ENCODE results near the gene KMT2C. TPM values are rescaled to one million over a fixed set of nuclear protein-coding genes. Genes with fewer than 3 reads are reported as not detected.
"Not testable (repeated sequence)": the region's sequence is repeated elsewhere in the genome, so short reads cannot be mapped to it uniquely, and the experiment has no call there.

Gene KMT2C
- total RNA-seq, 1 donor: 36.2 TPM

DNA sequence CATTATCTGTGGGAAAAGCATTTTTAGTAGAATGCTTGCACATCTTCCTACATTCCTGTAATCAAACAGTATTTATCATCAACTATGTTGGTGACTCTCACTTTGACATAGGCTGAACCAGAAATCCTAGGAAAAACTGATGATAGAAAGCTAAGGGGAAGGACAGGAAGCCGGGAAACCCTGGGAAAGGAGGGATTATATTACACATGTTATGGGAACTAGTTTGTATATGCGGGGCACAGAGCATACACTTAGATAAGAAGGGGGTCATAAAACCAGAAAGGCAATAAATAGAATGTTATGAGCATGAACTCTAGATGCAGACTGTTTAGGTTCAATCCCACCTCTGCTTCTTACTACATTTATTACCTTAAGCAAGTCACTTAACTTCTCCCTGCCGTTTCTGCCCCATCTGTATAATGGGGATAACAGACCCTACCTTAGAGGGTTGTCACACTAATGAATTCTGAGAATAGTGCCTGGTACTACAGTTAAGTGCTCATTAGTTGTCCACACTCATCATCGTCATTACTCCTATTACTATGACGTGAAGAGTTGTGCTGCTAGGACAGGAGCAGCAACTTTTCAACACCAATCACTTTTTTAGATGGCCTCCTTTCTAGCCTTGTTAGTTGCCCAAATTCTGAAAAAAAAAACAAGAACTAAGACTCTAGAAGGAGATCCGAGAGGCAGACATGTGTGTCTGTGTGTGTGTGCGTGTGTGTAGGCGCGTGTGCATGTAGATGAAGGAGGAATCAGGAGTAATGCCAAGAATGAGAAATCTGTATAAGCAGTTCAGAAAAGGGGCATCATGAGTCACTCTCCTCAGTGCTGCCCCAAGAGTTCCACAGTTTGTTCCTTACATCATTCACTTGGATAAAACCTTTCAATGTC lies 52.2 kb downstream of the KMT2C start:
- Histone ChIP-seq H3K27me3 (ENCODE audit: insufficient read depth, low read length) (no peaks in the 10 kb centered on the region), H3K36me3 (ENCODE audit: insufficient read depth, low read length) (no peaks in the 10 kb centered on the region), H3K4me2 (ENCODE audit: insufficient read depth, low read length) (peak overlapping the region; percentile 6), H4K20me1 (ENCODE audit: insufficient read depth, low read length) (peaks cover 19% of the 10 kb centered on the region), H3K27ac (ENCODE audit: low read depth, low read length) (no peak overlapping the region), H3K79me2 (ENCODE audit: insufficient read depth, low read length) (peaks cover 68% of the 10 kb centered on the region), H3K4me1 (ENCODE audit: insufficient read depth, low read length) (peaks cover 12% of the 10 kb centered on the region), H3K4me3 (ENCODE audit: insufficient read depth, low read length) (no peak overlapping the region), H3K9me3 (ENCODE audit: low read depth, low read length) (peaks cover 2% of the 10 kb centered on the region), H2AFZ (ENCODE audit: low read length) (no peak overlapping the region)
- TF ChIP-seq, protein P1, sequence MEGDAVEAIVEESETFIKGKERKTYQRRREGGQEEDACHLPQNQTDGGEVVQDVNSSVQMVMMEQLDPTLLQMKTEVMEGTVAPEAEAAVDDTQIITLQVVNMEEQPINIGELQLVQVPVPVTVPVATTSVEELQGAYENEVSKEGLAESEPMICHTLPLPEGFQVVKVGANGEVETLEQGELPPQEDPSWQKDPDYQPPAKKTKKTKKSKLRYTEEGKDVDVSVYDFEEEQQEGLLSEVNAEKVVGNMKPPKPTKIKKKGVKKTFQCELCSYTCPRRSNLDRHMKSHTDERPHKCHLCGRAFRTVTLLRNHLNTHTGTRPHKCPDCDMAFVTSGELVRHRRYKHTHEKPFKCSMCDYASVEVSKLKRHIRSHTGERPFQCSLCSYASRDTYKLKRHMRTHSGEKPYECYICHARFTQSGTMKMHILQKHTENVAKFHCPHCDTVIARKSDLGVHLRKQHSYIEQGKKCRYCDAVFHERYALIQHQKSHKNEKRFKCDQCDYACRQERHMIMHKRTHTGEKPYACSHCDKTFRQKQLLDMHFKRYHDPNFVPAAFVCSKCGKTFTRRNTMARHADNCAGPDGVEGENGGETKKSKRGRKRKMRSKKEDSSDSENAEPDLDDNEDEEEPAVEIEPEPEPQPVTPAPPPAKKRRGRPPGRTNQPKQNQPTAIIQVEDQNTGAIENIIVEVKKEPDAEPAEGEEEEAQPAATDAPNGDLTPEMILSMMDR (IDR thresholded peaks at IDR 0.05; ENCODE audit: extremely low read depth, low read depth, low read length): no peak
- DNase-seq (ENCODE audit: insufficient read length, low spot score, missing footprints): no peak

GRCh38 chr7:152382244-152382643 lies 53.6 kb downstream of the KMT2C start:
- DNase-seq (ENCODE audit: insufficient read length, low spot score, missing footprints): no peak
- no peaks in the 10 kb centered on the region for H3K36me3 ChIP-seq (ENCODE audit: insufficient read depth, low read length)
- no peaks in the 10 kb centered on the region for H3K27me3 ChIP-seq (ENCODE audit: insufficient read depth, low read length)
- no peak overlapping the region for H2AFZ ChIP-seq (ENCODE audit: low read length)
- H4K20me1 ChIP-seq (ENCODE audit: insufficient read depth, low read length): peaks cover 23% of the 10 kb centered on the region
- H3K9me3 ChIP-seq (ENCODE audit: low read depth, low read length): peaks cover 2% of the 10 kb centered on the region
- no peak overlapping the region for H3K4me3 ChIP-seq (ENCODE audit: insufficient read depth, low read length)
- H3K4me2 ChIP-seq (ENCODE audit: insufficient read depth, low read length): no peak overlapping the region
- peaks cover 71% of the 10 kb centered on the region for H3K79me2 ChIP-seq (ENCODE audit: insufficient read depth, low read length)
- H3K4me1 ChIP-seq (ENCODE audit: insufficient read depth, low read length): peaks cover 12% of the 10 kb centered on the region
- TF ChIP-seq, protein P1 (IDR thresholded peaks at IDR 0.05; ENCODE audit: extremely low read depth, low read depth, low read length): no peak
- H3K27ac ChIP-seq (ENCODE audit: low read depth, low read length): no peak overlapping the region

DNA sequence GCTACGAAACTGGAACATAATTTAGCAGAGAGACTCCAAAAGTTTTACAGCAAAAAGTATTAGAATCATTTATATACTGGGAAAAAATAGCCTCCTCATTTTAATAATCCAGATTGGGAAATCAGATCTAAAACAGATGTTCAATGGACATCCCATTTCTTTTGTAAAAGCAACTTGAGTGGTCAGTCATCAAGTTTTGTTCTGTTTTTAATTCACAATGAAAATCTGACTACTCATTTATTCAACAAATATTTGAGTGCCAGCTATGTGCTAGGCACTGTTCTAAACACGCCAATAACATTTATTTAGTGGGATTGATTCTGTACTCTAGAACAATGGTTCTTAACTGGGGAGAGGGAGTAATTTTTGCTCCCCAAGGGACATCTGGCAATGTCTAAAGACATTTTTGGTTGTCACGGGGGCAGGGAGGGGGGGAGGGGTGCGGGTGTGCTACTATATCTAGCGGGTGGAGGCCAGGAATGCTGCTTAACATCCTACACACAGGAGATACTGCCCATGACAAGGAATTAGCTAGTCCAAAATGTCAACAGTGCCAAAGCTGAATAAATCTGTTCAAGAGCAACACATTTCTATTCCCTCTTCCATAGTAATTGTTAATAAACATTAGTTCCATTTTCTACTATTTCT lies 54.7 kb downstream of the KMT2C start:
- not testable (repeated sequence) for H2AFZ ChIP-seq (ENCODE audit: low read length); DNase-seq (ENCODE audit: insufficient read length, low spot score, missing footprints); H3K27me3 ChIP-seq (ENCODE audit: insufficient read depth, low read length); H3K27ac ChIP-seq (ENCODE audit: low read depth, low read length); H3K36me3 ChIP-seq (ENCODE audit: insufficient read depth, low read length); H3K4me2 ChIP-seq (ENCODE audit: insufficient read depth, low read length); H3K4me3 ChIP-seq (ENCODE audit: insufficient read depth, low read length); H3K9me3 ChIP-seq (ENCODE audit: low read depth, low read length)
- Histone ChIP-seq H4K20me1 (ENCODE audit: insufficient read depth, low read length) (peaks cover 26% of the 10 kb centered on the region), H3K79me2 (ENCODE audit: insufficient read depth, low read length) (peaks cover 80% of the 10 kb centered on the region), H3K4me1 (ENCODE audit: insufficient read depth, low read length) (peaks cover 12% of the 10 kb centered on the region)

- not testable (repeated sequence) for H3K9me3 ChIP-seq (ENCODE audit: low read depth, low read length); H2AFZ ChIP-seq (ENCODE audit: low read length); H3K27me3 ChIP-seq (ENCODE audit: insufficient read depth, low read length); H3K36me3 ChIP-seq (ENCODE audit: insufficient read depth, low read length); H3K4me2 ChIP-seq (ENCODE audit: insufficient read depth, low read length); DNase-seq (ENCODE audit: insufficient read length, low spot score, missing footprints); H3K27ac ChIP-seq (ENCODE audit: low read depth, low read length); H3K4me3 ChIP-seq (ENCODE audit: insufficient read depth, low read length); H3K4me1 ChIP-seq (ENCODE audit: insufficient read depth, low read length)
- Histone ChIP-seq H4K20me1 (ENCODE audit: insufficient read depth, low read length) (peaks cover 32% of the 10 kb centered on the region), H3K79me2 (ENCODE audit: insufficient read depth, low read length) (peaks cover 89% of the 10 kb centered on the region)
Observed at GRCh38 chr7:152378497-152378896, 57.3 kb downstream of the KMT2C start.

DNA sequence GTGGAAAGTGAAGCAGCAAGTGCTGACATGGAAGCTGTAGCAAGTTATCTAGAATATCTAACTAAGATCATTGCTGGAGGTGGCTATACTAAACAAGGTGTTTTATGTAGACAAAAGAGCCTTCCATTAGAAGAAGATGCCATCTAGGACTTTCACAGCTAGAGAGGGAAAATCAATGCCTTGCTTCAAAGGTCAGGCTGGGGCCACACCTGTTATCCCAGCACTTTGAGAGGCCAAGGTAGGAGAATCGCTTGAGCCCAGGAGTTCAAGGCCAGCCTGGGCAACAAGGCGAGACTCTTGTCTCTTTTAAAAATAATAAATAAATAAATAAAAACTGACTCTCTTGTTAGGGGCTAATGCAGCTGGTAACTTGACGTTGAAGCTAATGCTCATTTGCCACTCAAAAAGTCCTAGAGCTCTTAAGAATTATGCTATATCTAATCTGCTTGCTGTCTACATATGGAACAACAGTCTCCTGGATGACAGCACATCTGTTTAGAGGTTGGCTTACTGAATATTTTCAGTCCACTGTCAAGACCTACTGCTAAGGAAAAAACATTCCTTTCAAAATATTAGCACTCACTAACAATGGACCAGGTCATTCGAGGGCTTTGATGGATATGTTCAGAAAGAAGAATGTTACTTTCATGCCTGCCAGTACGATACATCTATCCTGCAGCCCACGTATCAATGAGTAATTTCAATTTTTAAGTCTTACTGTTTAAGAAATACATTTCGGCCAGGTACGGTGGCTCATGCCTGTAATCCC lies 58.9 kb downstream of the KMT2C start:
- H3K27me3 ChIP-seq (ENCODE audit: insufficient read depth, low read length); H2AFZ ChIP-seq (ENCODE audit: low read length); H3K9me3 ChIP-seq (ENCODE audit: low read depth, low read length); H3K27ac ChIP-seq (ENCODE audit: low read depth, low read length); H3K4me3 ChIP-seq (ENCODE audit: insufficient read depth, low read length); DNase-seq (ENCODE audit: insufficient read length, low spot score, missing footprints); H3K4me1 ChIP-seq (ENCODE audit: insufficient read depth, low read length); H3K4me2 ChIP-seq (ENCODE audit: insufficient read depth, low read length); H3K36me3 ChIP-seq (ENCODE audit: insufficient read depth, low read length): not testable (repeated sequence)
- peaks cover 90% of the 10 kb centered on the region for H3K79me2 ChIP-seq (ENCODE audit: insufficient read depth, low read length)
- H4K20me1 ChIP-seq (ENCODE audit: insufficient read depth, low read length): peaks cover 40% of the 10 kb centered on the region
